GM12878 (cell line): ENCODE data around the gene CCDC88C. TPM values are rescaled to one million over a fixed set of nuclear protein-coding genes. Genes with fewer than 3 reads are reported as not detected.

Experiments
- BACH1 ChIP-seq: fragments of 450-650 bp; IDR thresholded peaks from 2 replicates; pipeline ENCODE4 v1.6.1; 2017; ENCODE audit warnings: mild to moderate bottlenecking, borderline replicate concordance
- BHLHE40 ChIP-seq, 2 experiments: fragments of 450-650 bp in 1 of 2; IDR thresholded peaks; 2 replicates each; pipeline ENCODE4 v1.6.1; 2011 to 2017; ENCODE audit warnings: low read depth in 2 of 2, borderline replicate concordance in 1 of 2, improper control_type of control experiment in 1 of 2, low read length in 1 of 2, mild to moderate bottlenecking in 1 of 2
- CEBPB ChIP-seq, 2 experiments: fragments of 150-350 bp in 1 of 2; IDR thresholded peaks; 2 replicates each; pipeline ENCODE4 v1.6.1; 2012 to 2014; ENCODE audit warnings: low read depth in 2 of 2, low read length in 2 of 2, borderline replicate concordance in 1 of 2, inconsistent platforms in 1 of 2
- CEBPZ ChIP-seq: fragments of 150-350 bp; IDR thresholded peaks from 2 replicates; pipeline ENCODE4 v1.6.1; 2016; ENCODE audit warnings: low read depth, low read length
- HDGF ChIP-seq: fragments of 450-650 bp; IDR thresholded peaks from 2 replicates; pipeline ENCODE4 v1.6.1; 2016; ENCODE audit warnings: antibody characterized with exemption
- MYB ChIP-seq: fragments of 150-350 bp; IDR thresholded peaks from 2 replicates; pipeline ENCODE4 v1.6.1; 2014; ENCODE audit warnings: mild to moderate bottlenecking, low read depth, low read length, borderline replicate concordance
- MYC ChIP-seq: IDR thresholded peaks from 2 replicates; pipeline ENCODE4 v1.6.1; 2011; ENCODE audit warnings: mild to moderate bottlenecking, low read length, moderate library complexity, inconsistent platforms; ENCODE audit not compliant: insufficient read depth, insufficient replicate concordance, insufficient read length, severe bottlenecking
- NFXL1 ChIP-seq: fragments of 450-650 bp; IDR thresholded peaks from 2 replicates; pipeline ENCODE4 v1.6.1; 2017; ENCODE audit warnings: antibody characterized with exemption, mild to moderate bottlenecking, borderline replicate concordance
- NR2C1 ChIP-seq: fragments of 450-650 bp; IDR thresholded peaks from 2 replicates; pipeline ENCODE4 v1.6.1; 2017; ENCODE audit warnings: antibody characterized with exemption, mild to moderate bottlenecking, moderate library complexity
- NR2F1 ChIP-seq: fragments of 450-650 bp; conservative IDR thresholded peaks from 2 replicates; pipeline ENCODE4 v1.6.1; 2017; ENCODE audit warnings: mild to moderate bottlenecking
- PAX8 ChIP-seq: fragments of 450-650 bp; IDR thresholded peaks from 2 replicates; pipeline ENCODE4 v1.6.1; 2017; ENCODE audit warnings: mild to moderate bottlenecking, moderate library complexity
- RB1 ChIP-seq: fragments of 450-650 bp; formaldehyde crosslinking; IDR thresholded peaks from 2 replicates; pipeline ENCODE4 v1.6.1; 2017; ENCODE audit warnings: mild to moderate bottlenecking, borderline replicate concordance
- RELA ChIP-seq: fragments of 450-650 bp; IDR thresholded peaks from 2 replicates; pipeline ENCODE4 v1.8.0; 2014; ENCODE audit warnings: borderline replicate concordance; ENCODE audit not compliant: partially characterized antibody
- RUNX3 ChIP-seq: IDR thresholded peaks from 2 replicates; pipeline ENCODE4 v1.6.1; 2012; ENCODE audit warnings: low read length, inconsistent platforms
- SP1 ChIP-seq: IDR thresholded peaks from one replicate; pipeline ENCODE4 v1.6.1; 2011; ENCODE audit warnings: low read depth, low read length
- STAT1 ChIP-seq: fragments of 450-650 bp; conservative IDR thresholded peaks from 2 replicates; pipeline ENCODE4 v1.6.1; 2014; ENCODE audit warnings: antibody characterized with exemption, mild to moderate bottlenecking
- TCF12 ChIP-seq: IDR thresholded peaks from 2 replicates; pipeline ENCODE4 v1.6.1; 2011; ENCODE audit warnings: low read depth, mild to moderate bottlenecking, low read length
- ZNF24 ChIP-seq: fragments of 450-650 bp; IDR thresholded peaks from 2 replicates; pipeline ENCODE4 v1.6.1; 2017; ENCODE audit warnings: antibody characterized with exemption, mild to moderate bottlenecking
- ZNF274 ChIP-seq: IDR thresholded peaks from one replicate; pipeline ENCODE4 v1.8.0; 2011; ENCODE audit not compliant: insufficient read length, insufficient read depth
- ZNF384 ChIP-seq: IDR thresholded peaks from 2 replicates; pipeline ENCODE4 v1.6.1; 2012; ENCODE audit warnings: low read depth, mild to moderate bottlenecking, low read length, improper control_type of control experiment, borderline replicate concordance
- ZNF622 ChIP-seq: fragments of 450-650 bp; IDR thresholded peaks from 2 replicates; pipeline ENCODE4 v1.6.1; 2017; ENCODE audit warnings: mild to moderate bottlenecking, inconsistent platforms
- polyA plus RNA-seq, 11 experiments: library from polyadenylated mRNA; depleted of rRNA in 4 of 11; unstranded in 6 of 11; stranded (reverse) in 5 of 11; fragments of >200 nt; fragmentation: Nextera tagmentation in 4 of 11; fragmentation: Illumina TruSeq in 1 of 11; extraction: Ambion mirVana in 4 of 11; extraction: Trizol in 1 of 11; gene quantifications; 1 replicate in 1 of 11; 2 replicates in 10 of 11; pipeline versions ENCODE4 v1.2.1 to v1.2.3, GENCODE V29; 2011 to 2016; ENCODE audit warnings: inconsistent platforms in 2 of 11, missing spikeins in 2 of 11, low read depth in 1 of 11
- total RNA-seq, 4 experiments: library from RNA; depleted of rRNA in 3 of 4; stranded (reverse); fragments of >200 nt in 3 of 4; fragmentation: Illumina TruSeq in 1 of 4; extraction: Trizol in 1 of 4; gene quantifications; 2 replicates each; pipeline versions ENCODE4 v1.2.1 to v1.2.3, GENCODE V29; 2013 to 2021
- TF ChIP-seq, protein P1 (sequence below): fragments of 450-650 bp; conservative IDR thresholded peaks from 2 replicates; pipeline ENCODE4 v1.6.1; 2017; ENCODE audit warnings: mild to moderate bottlenecking, moderate library complexity
- TF ChIP-seq, protein P2 (sequence below): fragments of 450-650 bp; IDR thresholded peaks from 2 replicates; pipeline ENCODE4 v1.6.1; 2017; ENCODE audit warnings: low read depth, mild to moderate bottlenecking, moderate library complexity
- TF ChIP-seq, protein P3 (sequence below): IDR thresholded peaks from 2 replicates; pipeline ENCODE4 v1.6.1; 2012; ENCODE audit warnings: low read depth, low read length, improper control_type of control experiment

Gene CCDC88C
- total and polyA plus RNA-seq, 10 of the 15 experiments (the other 5 are each of a cell fraction or from before 2014, with no cell fraction given): 4.0 to 79.6 (median 36.6) TPM

DNA sequence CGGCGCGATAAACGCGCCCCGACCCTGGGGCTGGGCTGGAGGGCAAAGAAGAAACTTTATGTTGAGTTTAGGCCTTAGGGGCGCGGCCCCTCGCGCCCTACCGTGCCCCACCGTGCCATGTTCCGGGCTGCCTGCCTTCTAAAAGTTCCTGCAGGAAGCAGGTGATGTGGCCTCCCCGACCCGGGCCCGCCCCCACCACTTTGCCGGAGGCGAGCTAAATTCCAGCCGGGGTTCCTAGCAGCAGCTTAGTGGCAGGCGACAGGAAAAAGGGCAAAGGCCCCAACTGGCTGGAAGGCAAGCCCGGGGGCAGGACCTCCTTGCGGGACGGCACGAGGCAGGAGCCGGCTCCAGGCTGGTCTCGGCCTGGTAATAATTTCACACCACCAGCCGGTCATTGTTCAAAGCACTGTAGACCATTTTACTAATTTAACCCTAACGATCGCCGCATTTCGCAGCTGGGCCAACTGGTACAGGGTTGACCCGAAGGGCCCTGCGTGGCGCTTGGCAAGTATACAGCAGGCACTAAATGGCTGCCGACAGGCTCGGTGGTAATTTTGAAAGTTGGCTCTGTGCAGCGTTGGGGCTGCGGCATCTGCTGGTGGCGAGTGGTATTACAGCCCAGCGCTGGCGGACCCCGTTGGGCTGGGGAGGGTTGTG lies 895 bp upstream of the CCDC88C start (continued):
- no peak for TF ChIP-seq MYB
- TF ChIP-seq MYC: peak; percentile 0
- TF ChIP-seq ZNF274: no peak
- TF ChIP-seq ZNF24: no peak
- no peak for TF ChIP-seq HDGF
- 0 out of 2 replicates have a peak, but pooled peaks have one; percentile 88 for TF ChIP-seq RB1
- no peak for TF ChIP-seq PAX8
- no peak for TF ChIP-seq NFXL1
- TF ChIP-seq BHLHE40 (IDR thresholded peaks at IDR 0.05; ENCODE audit: borderline replicate concordance in 1 of 2, low read depth in 2 of 2, low read length in 1 of 2): peak in 1 of 2 experiments; percentile 22; a peak in 2 of 4 replicates
- TF ChIP-seq ZNF384: no peak
- no peak for TF ChIP-seq ZNF622
- no peak for TF ChIP-seq NR2C1
- TF ChIP-seq, protein P1, sequence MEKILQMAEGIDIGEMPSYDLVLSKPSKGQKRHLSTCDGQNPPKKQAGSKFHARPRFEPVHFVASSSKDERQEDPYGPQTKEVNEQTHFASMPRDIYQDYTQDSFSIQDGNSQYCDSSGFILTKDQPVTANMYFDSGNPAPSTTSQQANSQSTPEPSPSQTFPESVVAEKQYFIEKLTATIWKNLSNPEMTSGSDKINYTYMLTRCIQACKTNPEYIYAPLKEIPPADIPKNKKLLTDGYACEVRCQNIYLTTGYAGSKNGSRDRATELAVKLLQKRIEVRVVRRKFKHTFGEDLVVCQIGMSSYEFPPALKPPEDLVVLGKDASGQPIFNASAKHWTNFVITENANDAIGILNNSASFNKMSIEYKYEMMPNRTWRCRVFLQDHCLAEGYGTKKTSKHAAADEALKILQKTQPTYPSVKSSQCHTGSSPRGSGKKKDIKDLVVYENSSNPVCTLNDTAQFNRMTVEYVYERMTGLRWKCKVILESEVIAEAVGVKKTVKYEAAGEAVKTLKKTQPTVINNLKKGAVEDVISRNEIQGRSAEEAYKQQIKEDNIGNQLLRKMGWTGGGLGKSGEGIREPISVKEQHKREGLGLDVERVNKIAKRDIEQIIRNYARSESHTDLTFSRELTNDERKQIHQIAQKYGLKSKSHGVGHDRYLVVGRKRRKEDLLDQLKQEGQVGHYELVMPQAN: peak; percentile 32; the same call in 1 of the 2 replicates
- TF ChIP-seq NR2F1: no peak
- TF ChIP-seq RUNX3: no peak
- TF ChIP-seq, protein P2, sequence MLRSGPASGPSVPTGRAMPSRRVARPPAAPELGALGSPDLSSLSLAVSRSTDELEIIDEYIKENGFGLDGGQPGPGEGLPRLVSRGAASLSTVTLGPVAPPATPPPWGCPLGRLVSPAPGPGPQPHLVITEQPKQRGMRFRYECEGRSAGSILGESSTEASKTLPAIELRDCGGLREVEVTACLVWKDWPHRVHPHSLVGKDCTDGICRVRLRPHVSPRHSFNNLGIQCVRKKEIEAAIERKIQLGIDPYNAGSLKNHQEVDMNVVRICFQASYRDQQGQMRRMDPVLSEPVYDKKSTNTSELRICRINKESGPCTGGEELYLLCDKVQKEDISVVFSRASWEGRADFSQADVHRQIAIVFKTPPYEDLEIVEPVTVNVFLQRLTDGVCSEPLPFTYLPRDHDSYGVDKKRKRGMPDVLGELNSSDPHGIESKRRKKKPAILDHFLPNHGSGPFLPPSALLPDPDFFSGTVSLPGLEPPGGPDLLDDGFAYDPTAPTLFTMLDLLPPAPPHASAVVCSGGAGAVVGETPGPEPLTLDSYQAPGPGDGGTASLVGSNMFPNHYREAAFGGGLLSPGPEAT: no peak; the same call in 1 of the 2 replicates
- TF ChIP-seq SP1: no peak
- no peak for TF ChIP-seq CEBPZ
- TF ChIP-seq CEBPB (IDR thresholded peaks at IDR 0.05; ENCODE audit: borderline replicate concordance in 1 of 2, low read depth in 2 of 2, low read length in 2 of 2): no peak
- TF ChIP-seq, protein P3, sequence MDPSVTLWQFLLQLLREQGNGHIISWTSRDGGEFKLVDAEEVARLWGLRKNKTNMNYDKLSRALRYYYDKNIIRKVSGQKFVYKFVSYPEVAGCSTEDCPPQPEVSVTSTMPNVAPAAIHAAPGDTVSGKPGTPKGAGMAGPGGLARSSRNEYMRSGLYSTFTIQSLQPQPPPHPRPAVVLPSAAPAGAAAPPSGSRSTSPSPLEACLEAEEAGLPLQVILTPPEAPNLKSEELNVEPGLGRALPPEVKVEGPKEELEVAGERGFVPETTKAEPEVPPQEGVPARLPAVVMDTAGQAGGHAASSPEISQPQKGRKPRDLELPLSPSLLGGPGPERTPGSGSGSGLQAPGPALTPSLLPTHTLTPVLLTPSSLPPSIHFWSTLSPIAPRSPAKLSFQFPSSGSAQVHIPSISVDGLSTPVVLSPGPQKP: no peak
- TF ChIP-seq RELA: peak; percentile 80
- TF ChIP-seq STAT1: no peak
- TF ChIP-seq BACH1: peak; percentile 55; the same call in 1 of the 2 replicates
- no peak for TF ChIP-seq TCF12
